ENCODE data around the gene MIAT. TPM values are rescaled to one million over a fixed set of nuclear protein-coding genes. Genes with fewer than 3 reads are reported as not detected.

Gene MIAT
- total and polyA plus RNA-seq, 2 donors (not counting 3 experiments of a cell fraction or from before 2014, with no cell fraction given) = 0.03 to 0.80 TPM

DNA sequence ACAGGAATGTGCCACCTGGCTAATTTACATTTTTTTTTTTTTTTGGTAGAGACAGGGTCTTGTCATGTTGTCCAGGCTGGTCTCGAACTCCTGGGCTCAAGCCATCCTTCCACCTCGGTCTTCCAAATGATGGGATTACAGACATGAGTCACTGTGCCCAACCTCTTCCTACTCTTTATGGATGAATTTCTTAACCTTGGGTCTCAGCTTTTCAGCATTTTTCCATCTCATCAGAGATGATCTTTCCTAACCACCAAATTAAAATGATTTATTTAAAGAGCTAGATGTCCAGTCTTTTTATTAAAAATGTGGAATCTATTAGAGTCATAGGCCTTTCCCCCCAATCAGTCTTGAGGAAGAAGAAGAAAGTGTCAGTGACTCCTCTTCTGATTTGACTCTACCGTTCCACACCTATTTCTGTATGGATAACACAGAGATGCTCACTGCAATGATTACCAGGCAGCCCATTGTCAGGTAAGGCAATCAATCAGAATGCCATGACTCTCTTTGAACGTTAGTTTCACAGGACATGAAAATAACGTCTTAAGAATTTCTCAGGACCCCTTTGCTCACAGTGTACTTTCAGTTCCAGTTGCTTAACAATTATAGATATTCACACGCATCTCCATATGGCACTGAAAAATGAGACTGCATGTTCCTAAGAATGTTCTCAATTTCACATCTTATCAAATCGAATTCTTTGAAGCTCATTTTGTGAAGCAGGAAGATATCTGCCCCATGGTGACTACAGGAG, 51.0 kb downstream of the MIAT start:
- dilution Hi-C loops (cut with MboI; ENCODE audit: extremely low pct_ligation_motif_present, low sequenced_read_pairs) = no loop called here
- Histone ChIP-seq H3K27me3 (ENCODE audit: control insufficient read depth in 2 of 2, insufficient read depth in 2 of 2, low read length in 2 of 2) (no peaks in the 10 kb centered on the region), H3K36me3 (ENCODE audit: control insufficient read depth in 2 of 2, extremely low read depth in 1 of 2, insufficient read depth in 2 of 2, low read length in 2 of 2) (no peaks in the 10 kb centered on the region), H3K9ac (replicated peaks; ENCODE audit: extremely low read depth, insufficient read depth, low read length) (no peak overlapping the region), H3K4me2 (ENCODE audit: insufficient read depth, low read length) (peak overlapping the region; percentile 12), H3K4me3 (replicated peaks in 1 of 3; ENCODE audit: insufficient read depth in 1 of 3, low read depth in 1 of 3, low read length in 3 of 3) (no peak overlapping the region), H4K20me1 (replicated peaks; ENCODE audit: control insufficient read depth, extremely low read depth, insufficient read depth, low read length) (no peaks in the 10 kb centered on the region), H3K4me1 (ENCODE audit: control insufficient read depth, extremely low read depth, insufficient read depth, low read length) (peaks cover 26% of the 10 kb centered on the region), H3K9me1 (replicated peaks; ENCODE audit: control insufficient read depth, extremely low read depth, insufficient read depth, low read length) (no peaks in the 10 kb centered on the region), H3K79me2 (ENCODE audit: control insufficient read depth, insufficient read depth, low read length) (no peaks in the 10 kb centered on the region), H3K27ac (ENCODE audit: insufficient read depth, low read depth, low read length) (peak overlapping the region; percentile 19), H3K9me3 (replicated peaks; ENCODE audit: control insufficient read depth, insufficient read depth, low read length) (no peaks in the 10 kb centered on the region), H2AFZ (ENCODE audit: low read depth, low read length) (no peak overlapping the region)
- no peak for FAIRE-seq
- DNase-seq (ENCODE audit: low read depth, low spot score) = no peak
- POLR2A ChIA-PET = no interaction called here
- CTCF ChIA-PET = interaction anchor here (0.7 to 2.2 kb wide), 8 partner anchors 7 to 48 kb away, joined by 3 to 6 read pairs (median 4); no protein-coding TSS in a partner anchor
- TF ChIP-seq, protein P1, sequence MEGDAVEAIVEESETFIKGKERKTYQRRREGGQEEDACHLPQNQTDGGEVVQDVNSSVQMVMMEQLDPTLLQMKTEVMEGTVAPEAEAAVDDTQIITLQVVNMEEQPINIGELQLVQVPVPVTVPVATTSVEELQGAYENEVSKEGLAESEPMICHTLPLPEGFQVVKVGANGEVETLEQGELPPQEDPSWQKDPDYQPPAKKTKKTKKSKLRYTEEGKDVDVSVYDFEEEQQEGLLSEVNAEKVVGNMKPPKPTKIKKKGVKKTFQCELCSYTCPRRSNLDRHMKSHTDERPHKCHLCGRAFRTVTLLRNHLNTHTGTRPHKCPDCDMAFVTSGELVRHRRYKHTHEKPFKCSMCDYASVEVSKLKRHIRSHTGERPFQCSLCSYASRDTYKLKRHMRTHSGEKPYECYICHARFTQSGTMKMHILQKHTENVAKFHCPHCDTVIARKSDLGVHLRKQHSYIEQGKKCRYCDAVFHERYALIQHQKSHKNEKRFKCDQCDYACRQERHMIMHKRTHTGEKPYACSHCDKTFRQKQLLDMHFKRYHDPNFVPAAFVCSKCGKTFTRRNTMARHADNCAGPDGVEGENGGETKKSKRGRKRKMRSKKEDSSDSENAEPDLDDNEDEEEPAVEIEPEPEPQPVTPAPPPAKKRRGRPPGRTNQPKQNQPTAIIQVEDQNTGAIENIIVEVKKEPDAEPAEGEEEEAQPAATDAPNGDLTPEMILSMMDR (IDR thresholded peaks at IDR 0.05; ENCODE audit: extremely low read depth in 1 of 2, insufficient read depth in 1 of 2, low read depth in 1 of 2, low read length in 2 of 2) = no peak
- no peak for TF ChIP-seq POLR2A (IDR thresholded peaks at IDR 0.05; ENCODE audit: low read depth, low read length)
- no peak for TF ChIP-seq MYC (IDR thresholded peaks at IDR 0.05; ENCODE audit: low read depth, low read length)
- no peak for TF ChIP-seq POLR2AphosphoS5 (IDR thresholded peaks at IDR 0.05; ENCODE audit: insufficient read depth, low read depth, low read length)
- TF ChIP-seq, protein P2, sequence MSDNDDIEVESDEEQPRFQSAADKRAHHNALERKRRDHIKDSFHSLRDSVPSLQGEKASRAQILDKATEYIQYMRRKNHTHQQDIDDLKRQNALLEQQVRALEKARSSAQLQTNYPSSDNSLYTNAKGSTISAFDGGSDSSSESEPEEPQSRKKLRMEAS (IDR thresholded peaks at IDR 0.05; ENCODE audit: insufficient read depth, insufficient read length) = no peak
- TF ChIP-seq FOS (IDR thresholded peaks at IDR 0.05; ENCODE audit: borderline replicate concordance, insufficient read depth, low read length) = no peak
- TF ChIP-seq GATA2 (IDR thresholded peaks at IDR 0.05; ENCODE audit: insufficient read depth, insufficient read length, low read depth, low read length) = no peak
- no peak for TF ChIP-seq EZH2 (IDR thresholded peaks at IDR 0.05; ENCODE audit: borderline replicate concordance, low read depth, low read length, severe bottlenecking)
- TF ChIP-seq JUN (IDR thresholded peaks at IDR 0.05; ENCODE audit: borderline replicate concordance, insufficient read depth, insufficient read length, low read depth) = no peak
- intact Hi-C loops (cut with micrococcal nuclease) = no loop called here
- no TSS peak for BruUV-seq (replicated peaks)
